ENCODE data around the gene MEGF6.

- no peak for TF ChIP-seq CTCF (IDR thresholded peaks at IDR 0.05)
- no peak for TF ChIP-seq POLR2A (IDR thresholded peaks at IDR 0.05)
These were observed 118.6 kb downstream of the MEGF6 start for GRCh38 chr1:3492545-3493246.

Data from uterus (tissue), 2 donors.